CD14-positive monocyte (primary cell): Measurements from ENCODE around the gene MUS81. TPM values are rescaled to one million over a fixed set of nuclear protein-coding genes. Genes with fewer than 3 reads are reported as not detected.

Experiments
- DNase-seq, 3 donors: peaks; one replicate each; pipeline ENCODE4 v3.0.0-alpha.2; 2011 to 2022
- H2AFZ ChIP-seq: 2 replicates; pipeline ENCODE4 v1.6.0; 2012; ENCODE audit warnings: mild to moderate bottlenecking, low read depth, low read length, inconsistent platforms; ENCODE audit not compliant: insufficient read depth, poor library complexity, severe bottlenecking
- H3K27ac ChIP-seq, 2 donors: 1 replicate in 1 of 2; 2 replicates in 1 of 2; pipeline ENCODE4 v1.5.1; 2012 to 2013; ENCODE audit warnings: low read length in 2 of 2, control low read depth in 1 of 2, inconsistent platforms in 1 of 2, low read depth in 1 of 2, mild to moderate bottlenecking in 1 of 2
- H3K27me3 ChIP-seq, 2 donors: one replicate each; pipeline versions ENCODE4 v1.6.0 to v1.6.1; 2011 to 2013; ENCODE audit warnings: low read length in 2 of 2; ENCODE audit not compliant: control insufficient read depth in 2 of 2, insufficient read depth in 2 of 2
- H3K36me3 ChIP-seq, 2 donors: replicated peaks in 1 of 2; 1 replicate in 1 of 2; 2 replicates in 1 of 2; pipeline versions ENCODE4 v1.5.1 to v1.6.1; 2012 to 2013; ENCODE audit warnings: low read length in 2 of 2, control low read depth in 1 of 2, inconsistent platforms in 1 of 2, mild to moderate bottlenecking in 1 of 2; ENCODE audit not compliant: insufficient read depth in 2 of 2, control insufficient read depth in 1 of 2
- H3K4me1 ChIP-seq, 2 donors: 1 replicate in 1 of 2; 2 replicates in 1 of 2; pipeline versions ENCODE4 v1.5.1 to v1.6.1; 2012 to 2013; ENCODE audit warnings: low read length in 2 of 2, control low read depth in 1 of 2, inconsistent platforms in 1 of 2, mild to moderate bottlenecking in 1 of 2, moderate library complexity in 1 of 2; ENCODE audit not compliant: insufficient read depth in 2 of 2, control insufficient read depth in 1 of 2
- H3K4me2 ChIP-seq: replicated peaks from 2 replicates; pipeline ENCODE3; 2012; ENCODE audit warnings: low read length, moderate library complexity, mild to moderate bottlenecking; ENCODE audit not compliant: poor library complexity, severe bottlenecking; ENCODE audit errors: extremely low read depth
- H3K4me3 ChIP-seq, 3 experiments: fragments of 200-600 bp in 1 of 3; sonication (generic) in 1 of 3; replicated peaks in 1 of 3; 1 replicate in 2 of 3; 2 replicates in 1 of 3; pipeline ENCODE4 v1.5.1; 2011 to 2013; ENCODE audit warnings: low read length in 3 of 3, mild to moderate bottlenecking in 3 of 3, control low read depth in 2 of 3, low read depth in 2 of 3, inconsistent platforms in 1 of 3, moderate library complexity in 1 of 3
- H3K79me2 ChIP-seq: 2 replicates; pipeline ENCODE4 v1.6.0; 2012; ENCODE audit warnings: mild to moderate bottlenecking, control low read depth, inconsistent platforms, low read length, moderate library complexity; ENCODE audit not compliant: insufficient read depth
- H3K9ac ChIP-seq: 2 replicates; pipeline ENCODE4 v1.6.0; 2017; ENCODE audit warnings: low read length, mild to moderate bottlenecking; ENCODE audit not compliant: insufficient read depth, poor library complexity, severe bottlenecking
- H3K9me3 ChIP-seq, 2 donors: replicated peaks in 1 of 2; 1 replicate in 1 of 2; 2 replicates in 1 of 2; pipeline versions ENCODE4 v1.5.1 to v1.6.1; 2012 to 2013; ENCODE audit warnings: low read length in 2 of 2, control low read depth in 1 of 2; ENCODE audit not compliant: control insufficient read depth in 1 of 2, insufficient read depth in 1 of 2
- H4K20me1 ChIP-seq: 2 replicates; pipeline ENCODE4 v1.6.0; 2012; ENCODE audit warnings: mild to moderate bottlenecking, low read length, control low read depth, moderate library complexity; ENCODE audit not compliant: insufficient read depth
- H3K27ac Mint-ChIP-seq, 7 donors: one replicate each; pipeline ENCODE4 v1.8.0; 2020; ENCODE audit warnings: mild to moderate bottlenecking in 7 of 7, mixed read lengths in 7 of 7, moderate library complexity in 6 of 7, inconsistent platforms in 2 of 7
- H3K27me3 Mint-ChIP-seq, 3 donors: one replicate each; pipeline ENCODE4 v1.8.0; 2021 to 2022; ENCODE audit warnings: low read depth in 3 of 3, mild to moderate bottlenecking in 3 of 3, mixed read lengths in 3 of 3, moderate library complexity in 3 of 3, inconsistent platforms in 1 of 3
- H3K36me3 Mint-ChIP-seq, 2 donors: one replicate each; pipeline ENCODE4 v1.8.0; 2020; ENCODE audit warnings: mixed read lengths in 2 of 2, inconsistent platforms in 1 of 2, mild to moderate bottlenecking in 1 of 2
- H3K4me1 Mint-ChIP-seq: one replicate; pipeline ENCODE4 v1.8.0; 2020; ENCODE audit warnings: mild to moderate bottlenecking, mixed read lengths
- H3K4me3 Mint-ChIP-seq, 2 donors: one replicate each; pipeline ENCODE4 v1.8.0; 2020; ENCODE audit warnings: mild to moderate bottlenecking in 2 of 2, mixed read lengths in 2 of 2, moderate library complexity in 1 of 2
- H3K9me3 Mint-ChIP-seq, 7 donors: one replicate each; pipeline ENCODE4 v1.8.0; 2020 to 2022; ENCODE audit warnings: mixed read lengths in 7 of 7, mild to moderate bottlenecking in 6 of 7, moderate library complexity in 6 of 7, inconsistent platforms in 2 of 7
- WGBS: methylation state at CpG from one replicate; pipeline ENCODE4 v1.1.5; 2013; ENCODE audit warnings: missing lambda C conversion rate; ENCODE audit not compliant: insufficient coverage; 5-methylcytosine and 5-hydroxymethylcytosine counted together
- intact Hi-C, 2 donors: fragments of 100-400 bp; cut with micrococcal nuclease; formaldehyde crosslinking; loops; one replicate each; pipeline versions ENCODE4 v1.15.0 to v1.15.1; 2023
- polyA plus RNA-seq, 3 donors: library from polyadenylated mRNA; depleted of rRNA in 1 of 3; unstranded in 2 of 3; stranded (reverse) in 1 of 3; fragments of 300-500 nt in 2 of 3; fragments of >200 nt in 1 of 3; fragmentation: Illumina TruSeq in 2 of 3; gene quantifications; 1 replicate in 2 of 3; 2 replicates in 1 of 3; pipeline ENCODE4 v1.2.3, GENCODE V29; 2012 to 2021
- TF ChIP-seq, protein P1 (sequence below): fragments of 200-600 bp; IDR thresholded peaks from one replicate; pipeline ENCODE4 v1.8.0; 2022; ENCODE audit warnings: antibody characterized with exemption, mild to moderate bottlenecking

The MUS81 gene
- polyA plus RNA-seq, 3 donors = 15.0 to 87.5 (median 16.4) TPM

DNA sequence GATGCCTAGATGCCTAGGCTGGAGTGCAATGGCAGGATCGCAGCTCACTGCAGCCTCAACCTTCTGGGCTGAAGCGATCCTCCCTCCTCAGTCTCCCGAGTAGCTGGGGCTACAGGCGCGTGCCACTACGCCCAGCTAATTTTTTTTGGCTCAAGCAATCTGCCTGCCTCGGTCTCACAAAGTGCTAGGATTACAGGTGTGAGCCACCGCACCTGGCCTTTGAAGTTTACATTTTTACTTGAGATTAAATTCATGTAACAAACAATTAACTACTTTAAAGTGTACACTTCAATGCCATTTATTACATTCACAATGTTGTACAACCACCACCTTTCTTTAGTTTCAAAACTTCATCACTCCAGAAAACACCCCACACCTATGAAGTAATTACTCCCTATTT is 43.5 kb downstream of the MUS81 start:
- TF ChIP-seq, protein P1, sequence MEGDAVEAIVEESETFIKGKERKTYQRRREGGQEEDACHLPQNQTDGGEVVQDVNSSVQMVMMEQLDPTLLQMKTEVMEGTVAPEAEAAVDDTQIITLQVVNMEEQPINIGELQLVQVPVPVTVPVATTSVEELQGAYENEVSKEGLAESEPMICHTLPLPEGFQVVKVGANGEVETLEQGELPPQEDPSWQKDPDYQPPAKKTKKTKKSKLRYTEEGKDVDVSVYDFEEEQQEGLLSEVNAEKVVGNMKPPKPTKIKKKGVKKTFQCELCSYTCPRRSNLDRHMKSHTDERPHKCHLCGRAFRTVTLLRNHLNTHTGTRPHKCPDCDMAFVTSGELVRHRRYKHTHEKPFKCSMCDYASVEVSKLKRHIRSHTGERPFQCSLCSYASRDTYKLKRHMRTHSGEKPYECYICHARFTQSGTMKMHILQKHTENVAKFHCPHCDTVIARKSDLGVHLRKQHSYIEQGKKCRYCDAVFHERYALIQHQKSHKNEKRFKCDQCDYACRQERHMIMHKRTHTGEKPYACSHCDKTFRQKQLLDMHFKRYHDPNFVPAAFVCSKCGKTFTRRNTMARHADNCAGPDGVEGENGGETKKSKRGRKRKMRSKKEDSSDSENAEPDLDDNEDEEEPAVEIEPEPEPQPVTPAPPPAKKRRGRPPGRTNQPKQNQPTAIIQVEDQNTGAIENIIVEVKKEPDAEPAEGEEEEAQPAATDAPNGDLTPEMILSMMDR = no peak
- WGBS = 84% methylated on average over 8 of the region's 8 CpGs
- H3K9me3 Mint-ChIP-seq = no peaks in the 10 kb centered on the region
- intact Hi-C loops = no loop called here
- Histone ChIP-seq H3K4me2 (no peak overlapping the region), H3K9me3 (no peaks in the 10 kb centered on the region), H3K4me1 (peaks cover 17 to 21% of the 10 kb centered on the region in 2 donors), H3K79me2 (no peaks in the 10 kb centered on the region), H2AFZ (no peak overlapping the region), H3K27ac (no peak overlapping the region), H3K36me3 (no peaks in the 10 kb centered on the region), H3K9ac (no peak overlapping the region), H3K4me3 (no peak overlapping the region), H3K27me3 (no peaks in the 10 kb centered on the region), H4K20me1 (peaks cover 5% of the 10 kb centered on the region)
- H3K4me3 Mint-ChIP-seq = no peak overlapping the region
- peaks cover 11% of the 10 kb centered on the region for H3K4me1 Mint-ChIP-seq
- H3K27me3 Mint-ChIP-seq = peaks cover 0 to 10% (median 4%) of the 10 kb centered on the region in 3 donors
- peak overlapping the region in 1 of 7 donors; percentile 43 for H3K27ac Mint-ChIP-seq
- no peak for DNase-seq
- H3K36me3 Mint-ChIP-seq = no peaks in the 10 kb centered on the region

DNA sequence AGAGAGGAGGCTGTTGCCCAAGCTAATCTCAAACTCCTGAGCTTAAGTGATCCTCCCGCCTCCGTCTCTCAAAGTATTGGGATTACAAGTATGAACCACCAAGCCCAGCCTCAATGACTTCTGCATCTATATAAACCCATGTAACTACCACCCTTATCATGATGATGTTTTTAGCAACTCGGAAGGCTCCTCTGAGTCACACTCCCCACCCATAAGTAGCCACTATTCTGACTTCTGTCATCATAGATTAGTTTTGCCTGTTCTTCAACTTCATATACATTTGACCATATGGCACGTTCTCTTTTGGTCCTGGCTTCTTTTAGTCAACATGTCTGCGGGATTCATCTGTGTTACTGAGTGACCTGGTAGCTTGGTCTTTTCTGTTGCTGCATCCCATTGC is 46.4 kb downstream of the MUS81 start:
- 100% methylated on average over 2 of the region's 5 CpGs for WGBS
- H3K4me1 Mint-ChIP-seq = peaks cover 6% of the 10 kb centered on the region
- no peak overlapping the region for H3K27ac ChIP-seq
- H3K4me3 Mint-ChIP-seq = no peak overlapping the region
- H3K36me3 Mint-ChIP-seq = no peaks in the 10 kb centered on the region
- H4K20me1 ChIP-seq = no peaks in the 10 kb centered on the region
- H3K9me3 Mint-ChIP-seq = no peaks in the 10 kb centered on the region
- H3K4me2 ChIP-seq = no peak overlapping the region
- H3K36me3 ChIP-seq = no peaks in the 10 kb centered on the region
- intact Hi-C loops = no loop called here
- H2AFZ ChIP-seq = no peak overlapping the region
- H3K4me1 ChIP-seq = peaks cover 3 to 4% of the 10 kb centered on the region in 2 donors
- no peak overlapping the region for H3K27ac Mint-ChIP-seq
- H3K9ac ChIP-seq = no peak overlapping the region
- H3K79me2 ChIP-seq = no peaks in the 10 kb centered on the region
- TF ChIP-seq, protein P1 = no peak
- DNase-seq = no peak
- no peak overlapping the region for H3K4me3 ChIP-seq
- no peaks in the 10 kb centered on the region for H3K9me3 ChIP-seq
- no peaks in the 10 kb centered on the region for H3K27me3 ChIP-seq
- H3K27me3 Mint-ChIP-seq = peaks cover 0 to 13% (median 8%) of the 10 kb centered on the region in 3 donors
